HG03280 (cell line): Measurements from ENCODE around the gene TMEM131L.
"Not testable (repeated sequence)": the region's sequence is repeated elsewhere in the genome, so short reads cannot be mapped to it uniquely, and the experiment has no call there.

Source experiments
- ATAC-seq: cut with Tn5 transposase; IDR thresholded peaks from one replicate; pipeline ENCODE4 v1.9.1; 2021; ENCODE audit warnings: mild to moderate bottlenecking, moderate library complexity; ENCODE audit not compliant: unreplicated experiment

The TMEM131L gene

GRCh38 chr4:153572609-153573008, 106.4 kb downstream of the TMEM131L start:
- no peak for ATAC-seq

- no peak for ATAC-seq
Measured at GRCh38 chr4:153573221-153573620, 107.1 kb downstream of the TMEM131L start.

- ATAC-seq = peak; percentile 56
Measured at GRCh38 chr4:153573881-153574802, 108.0 kb downstream of the TMEM131L start.

GRCh38 chr4:153576443-153576774, 110.2 kb downstream of the TMEM131L start:
- no peak for ATAC-seq

- ATAC-seq = no peak
Measured at GRCh38 chr4:153577053-153577452, 110.9 kb downstream of the TMEM131L start.

GRCh38 chr4:153579410-153579809, 113.2 kb downstream of the TMEM131L start:
- no peak for ATAC-seq

- no peak for ATAC-seq
Measured at GRCh38 chr4:153579872-153580271, 113.7 kb downstream of the TMEM131L start.

- ATAC-seq = no peak
Measured at GRCh38 chr4:153582954-153583702, 117.0 kb downstream of the TMEM131L start.

- no peak for ATAC-seq
Measured at GRCh38 chr4:153585026-153585425, 118.9 kb downstream of the TMEM131L start.

GRCh38 chr4:153589703-153590595, 123.8 kb downstream of the TMEM131L start:
- ATAC-seq = no peak

- no peak for ATAC-seq
Measured at GRCh38 chr4:153591441-153591840, 125.3 kb downstream of the TMEM131L start.

GRCh38 chr4:153592064-153592463, 125.9 kb downstream of the TMEM131L start:
- no peak for ATAC-seq

GRCh38 chr4:153593161-153593560, 127.0 kb downstream of the TMEM131L start:
- no peak for ATAC-seq

- no peak for ATAC-seq
Measured at GRCh38 chr4:153594210-153594609, 128.1 kb downstream of the TMEM131L start.

GRCh38 chr4:153595894-153596601, 129.9 kb downstream of the TMEM131L start:
- no peak for ATAC-seq

GRCh38 chr4:153602758-153603157, 136.6 kb downstream of the TMEM131L start:
- no peak for ATAC-seq

GRCh38 chr4:153603258-153603657, 137.1 kb downstream of the TMEM131L start:
- ATAC-seq = no peak

GRCh38 chr4:153603835-153604234, 137.7 kb downstream of the TMEM131L start:
- no peak for ATAC-seq

- not testable (repeated sequence) for ATAC-seq
Measured at GRCh38 chr4:153609070-153609469, 142.9 kb downstream of the TMEM131L start.

GRCh38 chr4:153610623-153611376, 144.6 kb downstream of the TMEM131L start:
- no peak for ATAC-seq
